HepG2 (cell line): ENCODE measurements around the gene COLQ. TPM values are rescaled to one million over a fixed set of nuclear protein-coding genes. Genes with fewer than 3 reads are reported as not detected.

Experiments
- AGO1 ChIP-seq: fragments of 200-400 bp; formaldehyde crosslinking; IDR thresholded peaks from 2 replicates; pipeline ENCODE4 v1.6.1; 2017; ENCODE audit warnings: mild to moderate bottlenecking, low read depth, low read length, moderate library complexity; ENCODE audit not compliant: poor library complexity, severe bottlenecking
- BRD4 ChIP-seq: sonication (generic); formaldehyde crosslinking; IDR thresholded peaks from 2 replicates; pipeline ENCODE4 v1.4.0; 2020; ENCODE audit warnings: missing genetic modification reagents
- CEBPG ChIP-seq: IDR thresholded peaks from 2 replicates; pipeline ENCODE4 v1.6.1; 2016
- DR1 ChIP-seq: sonication (generic); formaldehyde crosslinking; IDR thresholded peaks from 2 replicates; pipeline ENCODE4 v1.8.0; 2021; ENCODE audit warnings: mild to moderate bottlenecking, missing genetic modification reagents, inconsistent platforms
- ELF4 ChIP-seq: sonication (generic); formaldehyde crosslinking; IDR thresholded peaks from 2 replicates; pipeline ENCODE4 v1.5.0; 2020; ENCODE audit warnings: missing genetic modification reagents, mild to moderate bottlenecking, moderate library complexity, borderline replicate concordance
- FOSL1 ChIP-seq: sonication (generic); formaldehyde crosslinking; IDR thresholded peaks from 2 replicates; pipeline ENCODE4 v1.9.0; 2021; ENCODE audit warnings: missing genetic modification reagents, borderline replicate concordance
- HMGA1 ChIP-seq: sonication (generic); formaldehyde crosslinking; conservative IDR thresholded peaks from 2 replicates; pipeline ENCODE4 v1.4.0; 2020; ENCODE audit warnings: missing genetic modification reagents
- HNRNPL ChIP-seq: fragments of 200-400 bp; formaldehyde crosslinking; IDR thresholded peaks from 2 replicates; pipeline ENCODE4 v1.6.1; 2017; ENCODE audit warnings: mild to moderate bottlenecking, low read depth, low read length
- KAT8 ChIP-seq: IDR thresholded peaks from 2 replicates; pipeline ENCODE4 v1.6.1; 2016; ENCODE audit warnings: missing genetic modification reagents, missing compliant biosample characterization
- SMARCE1 ChIP-seq: fragments of 450-650 bp; IDR thresholded peaks from 2 replicates; pipeline ENCODE4 v1.6.1; 2017; ENCODE audit warnings: borderline replicate concordance
- TOPORS ChIP-seq: sonication (generic); formaldehyde crosslinking; IDR thresholded peaks from 2 replicates; pipeline ENCODE4 v1.8.0; 2023; ENCODE audit warnings: mild to moderate bottlenecking, missing genetic modification reagents
- ZFYVE20 ChIP-seq: sonication (generic); formaldehyde crosslinking; IDR thresholded peaks from 2 replicates; pipeline ENCODE4 v1.8.0; 2023; ENCODE audit warnings: low read depth, mild to moderate bottlenecking, moderate library complexity, missing genetic modification reagents, borderline replicate concordance
- ZNF441 ChIP-seq: sonication (generic); formaldehyde crosslinking; IDR thresholded peaks from 2 replicates; pipeline ENCODE4 v1.7.0; 2021; ENCODE audit warnings: missing genetic modification reagents, borderline replicate concordance
- ZNF879 ChIP-seq: sonication (generic); formaldehyde crosslinking; IDR thresholded peaks from 2 replicates; pipeline ENCODE4 v1.8.1; 2023; ENCODE audit warnings: missing genetic modification reagents
- polyA plus RNA-seq, 8 experiments: library from polyadenylated mRNA; depleted of rRNA in 3 of 8; stranded (reverse) in 7 of 8; unstranded in 1 of 8; fragments of >200 nt; fragmentation: Illumina TruSeq in 4 of 8; extraction: Trizol in 4 of 8; gene quantifications; 2 replicates each; pipeline versions ENCODE4 v1.2.1 to v1.2.3, GENCODE V29; 2011 to 2016; ENCODE audit warnings: low read depth in 4 of 8, missing spikeins in 1 of 8, mixed read lengths in 1 of 8; ENCODE audit not compliant: insufficient read depth in 1 of 8
- total RNA-seq, 5 experiments: library from RNA; depleted of rRNA; stranded (reverse); fragments of >200 nt; fragmentation: Illumina TruSeq; extraction: Trizol; gene quantifications; 2 replicates each; pipeline ENCODE4 v1.2.3, GENCODE V29; 2016; ENCODE audit warnings: low read depth in 1 of 5
- TF ChIP-seq, protein P1 (sequence below): sonication (generic); formaldehyde crosslinking; IDR thresholded peaks from 2 replicates; pipeline ENCODE4 v1.5.0; 2020; ENCODE audit warnings: missing genetic modification reagents
- TF ChIP-seq, protein P2 (sequence below): IDR thresholded peaks from 2 replicates; pipeline ENCODE4 v1.6.1; 2016; ENCODE audit warnings: mild to moderate bottlenecking, missing biosample characterization, missing genetic modification reagents
- TF ChIP-seq, protein P3 (sequence below): sonication (generic); formaldehyde crosslinking; IDR thresholded peaks from 2 replicates; pipeline ENCODE4 v1.8.1; 2023; ENCODE audit warnings: mild to moderate bottlenecking, missing genetic modification reagents
- TF ChIP-seq, protein P4 (sequence below): sonication (generic); formaldehyde crosslinking; IDR thresholded peaks from 2 replicates; pipeline ENCODE4 v1.4.0; 2020; ENCODE audit warnings: mild to moderate bottlenecking, missing genetic modification reagents
- TF ChIP-seq, protein P5 (sequence below): sonication (generic); formaldehyde crosslinking; IDR thresholded peaks from 2 replicates; pipeline ENCODE4 v1.5.0; 2020; ENCODE audit warnings: missing genetic modification reagents

The COLQ gene
- total and polyA plus RNA-seq, 2 of the 13 experiments (the other 11 are each of a cell fraction or from before 2014, with no cell fraction given): 0.31 to 0.46 TPM

DNA sequence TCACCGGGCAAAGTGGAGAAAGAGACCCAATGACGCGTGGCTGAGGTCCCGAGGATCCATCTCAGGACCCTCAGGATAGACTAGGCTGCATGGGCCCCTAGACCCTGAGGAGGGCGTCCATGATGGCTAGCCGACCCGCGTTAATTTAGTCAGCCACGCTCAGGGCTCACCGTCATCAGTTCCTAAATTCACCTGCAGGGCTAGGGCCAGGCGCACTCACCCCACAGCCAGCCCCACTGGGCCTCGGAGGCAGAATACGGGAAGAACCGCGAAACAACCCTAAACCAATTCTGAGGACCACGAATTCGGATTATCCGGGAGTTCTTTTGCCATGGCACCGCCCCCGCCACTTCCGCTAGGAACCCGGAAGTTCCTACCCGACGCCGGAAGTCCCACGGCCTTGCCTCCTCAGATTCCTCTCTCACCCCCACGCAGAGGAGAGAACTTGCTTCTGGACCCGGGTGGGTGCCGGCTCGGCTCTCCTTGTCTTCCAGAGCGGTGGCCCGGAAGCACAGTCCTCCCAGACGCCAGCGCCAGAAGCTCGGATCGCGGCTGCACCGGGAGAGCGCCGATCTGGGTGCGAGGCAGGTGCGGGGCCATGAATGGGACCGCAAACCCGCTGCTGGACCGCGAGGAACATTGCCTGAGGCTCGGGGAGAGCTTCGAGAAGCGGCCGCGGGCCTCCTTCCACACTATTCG, 94.2 kb downstream of the COLQ start, which contains the start of the genes EAF1 and METTL6 (continued):
- TF ChIP-seq, protein P1, sequence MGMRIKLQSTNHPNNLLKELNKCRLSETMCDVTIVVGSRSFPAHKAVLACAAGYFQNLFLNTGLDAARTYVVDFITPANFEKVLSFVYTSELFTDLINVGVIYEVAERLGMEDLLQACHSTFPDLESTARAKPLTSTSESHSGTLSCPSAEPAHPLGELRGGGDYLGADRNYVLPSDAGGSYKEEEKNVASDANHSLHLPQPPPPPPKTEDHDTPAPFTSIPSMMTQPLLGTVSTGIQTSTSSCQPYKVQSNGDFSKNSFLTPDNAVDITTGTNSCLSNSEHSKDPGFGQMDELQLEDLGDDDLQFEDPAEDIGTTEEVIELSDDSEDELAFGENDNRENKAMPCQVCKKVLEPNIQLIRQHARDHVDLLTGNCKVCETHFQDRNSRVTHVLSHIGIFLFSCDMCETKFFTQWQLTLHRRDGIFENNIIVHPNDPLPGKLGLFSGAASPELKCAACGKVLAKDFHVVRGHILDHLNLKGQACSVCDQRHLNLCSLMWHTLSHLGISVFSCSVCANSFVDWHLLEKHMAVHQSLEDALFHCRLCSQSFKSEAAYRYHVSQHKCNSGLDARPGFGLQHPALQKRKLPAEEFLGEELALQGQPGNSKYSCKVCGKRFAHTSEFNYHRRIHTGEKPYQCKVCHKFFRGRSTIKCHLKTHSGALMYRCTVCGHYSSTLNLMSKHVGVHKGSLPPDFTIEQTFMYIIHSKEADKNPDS (CRISPR knock-in tag): no peak
- TF ChIP-seq, protein P2, sequence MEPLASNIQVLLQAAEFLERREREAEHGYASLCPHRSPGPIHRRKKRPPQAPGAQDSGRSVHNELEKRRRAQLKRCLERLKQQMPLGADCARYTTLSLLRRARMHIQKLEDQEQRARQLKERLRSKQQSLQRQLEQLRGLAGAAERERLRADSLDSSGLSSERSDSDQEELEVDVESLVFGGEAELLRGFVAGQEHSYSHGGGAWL (CRISPR knock-in tag): peak; percentile 66; the same call in 1 of the 2 replicates
- TF ChIP-seq BRD4 (0 out of 2 replicates have a peak, but pooled peaks have one; percentile 37), CEBPG (CRISPR knock-in tag) (no peak), SMARCE1 (no peak), DR1 (CRISPR knock-in tag) (no peak; the same call in 1 of the 2 replicates), ZNF441 (CRISPR knock-in tag) (no peak), TOPORS (CRISPR knock-in tag) (no peak), HNRNPL (0 out of 2 replicates have a peak, but pooled peaks have one; percentile 42), ELF4 (CRISPR knock-in tag) (peak; percentile 61; the same call in 1 of the 2 replicates), ZFYVE20 (CRISPR knock-in tag) (no peak), AGO1 (no peak), FOSL1 (CRISPR knock-in tag) (no peak), HMGA1 (CRISPR knock-in tag) (no peak), ZNF879 (CRISPR knock-in tag) (peak; percentile 39; the same call in 1 of the 2 replicates), KAT8 (peak; percentile 97)
- TF ChIP-seq, protein P3, sequence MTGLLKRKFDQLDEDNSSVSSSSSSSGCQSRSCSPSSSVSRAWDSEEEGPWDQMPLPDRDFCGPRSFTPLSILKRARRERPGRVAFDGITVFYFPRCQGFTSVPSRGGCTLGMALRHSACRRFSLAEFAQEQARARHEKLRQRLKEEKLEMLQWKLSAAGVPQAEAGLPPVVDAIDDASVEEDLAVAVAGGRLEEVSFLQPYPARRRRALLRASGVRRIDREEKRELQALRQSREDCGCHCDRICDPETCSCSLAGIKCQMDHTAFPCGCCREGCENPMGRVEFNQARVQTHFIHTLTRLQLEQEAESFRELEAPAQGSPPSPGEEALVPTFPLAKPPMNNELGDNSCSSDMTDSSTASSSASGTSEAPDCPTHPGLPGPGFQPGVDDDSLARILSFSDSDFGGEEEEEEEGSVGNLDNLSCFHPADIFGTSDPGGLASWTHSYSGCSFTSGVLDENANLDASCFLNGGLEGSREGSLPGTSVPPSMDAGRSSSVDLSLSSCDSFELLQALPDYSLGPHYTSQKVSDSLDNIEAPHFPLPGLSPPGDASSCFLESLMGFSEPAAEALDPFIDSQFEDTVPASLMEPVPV (CRISPR knock-in tag): peak; percentile 79; the same call in 1 of the 2 replicates
- TF ChIP-seq, protein P4, sequence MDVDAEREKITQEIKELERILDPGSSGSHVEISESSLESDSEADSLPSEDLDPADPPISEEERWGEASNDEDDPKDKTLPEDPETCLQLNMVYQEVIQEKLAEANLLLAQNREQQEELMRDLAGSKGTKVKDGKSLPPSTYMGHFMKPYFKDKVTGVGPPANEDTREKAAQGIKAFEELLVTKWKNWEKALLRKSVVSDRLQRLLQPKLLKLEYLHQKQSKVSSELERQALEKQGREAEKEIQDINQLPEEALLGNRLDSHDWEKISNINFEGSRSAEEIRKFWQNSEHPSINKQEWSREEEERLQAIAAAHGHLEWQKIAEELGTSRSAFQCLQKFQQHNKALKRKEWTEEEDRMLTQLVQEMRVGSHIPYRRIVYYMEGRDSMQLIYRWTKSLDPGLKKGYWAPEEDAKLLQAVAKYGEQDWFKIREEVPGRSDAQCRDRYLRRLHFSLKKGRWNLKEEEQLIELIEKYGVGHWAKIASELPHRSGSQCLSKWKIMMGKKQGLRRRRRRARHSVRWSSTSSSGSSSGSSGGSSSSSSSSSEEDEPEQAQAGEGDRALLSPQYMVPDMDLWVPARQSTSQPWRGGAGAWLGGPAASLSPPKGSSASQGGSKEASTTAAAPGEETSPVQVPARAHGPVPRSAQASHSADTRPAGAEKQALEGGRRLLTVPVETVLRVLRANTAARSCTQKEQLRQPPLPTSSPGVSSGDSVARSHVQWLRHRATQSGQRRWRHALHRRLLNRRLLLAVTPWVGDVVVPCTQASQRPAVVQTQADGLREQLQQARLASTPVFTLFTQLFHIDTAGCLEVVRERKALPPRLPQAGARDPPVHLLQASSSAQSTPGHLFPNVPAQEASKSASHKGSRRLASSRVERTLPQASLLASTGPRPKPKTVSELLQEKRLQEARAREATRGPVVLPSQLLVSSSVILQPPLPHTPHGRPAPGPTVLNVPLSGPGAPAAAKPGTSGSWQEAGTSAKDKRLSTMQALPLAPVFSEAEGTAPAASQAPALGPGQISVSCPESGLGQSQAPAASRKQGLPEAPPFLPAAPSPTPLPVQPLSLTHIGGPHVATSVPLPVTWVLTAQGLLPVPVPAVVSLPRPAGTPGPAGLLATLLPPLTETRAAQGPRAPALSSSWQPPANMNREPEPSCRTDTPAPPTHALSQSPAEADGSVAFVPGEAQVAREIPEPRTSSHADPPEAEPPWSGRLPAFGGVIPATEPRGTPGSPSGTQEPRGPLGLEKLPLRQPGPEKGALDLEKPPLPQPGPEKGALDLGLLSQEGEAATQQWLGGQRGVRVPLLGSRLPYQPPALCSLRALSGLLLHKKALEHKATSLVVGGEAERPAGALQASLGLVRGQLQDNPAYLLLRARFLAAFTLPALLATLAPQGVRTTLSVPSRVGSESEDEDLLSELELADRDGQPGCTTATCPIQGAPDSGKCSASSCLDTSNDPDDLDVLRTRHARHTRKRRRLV (CRISPR knock-in tag): no peak
- TF ChIP-seq, protein P5, sequence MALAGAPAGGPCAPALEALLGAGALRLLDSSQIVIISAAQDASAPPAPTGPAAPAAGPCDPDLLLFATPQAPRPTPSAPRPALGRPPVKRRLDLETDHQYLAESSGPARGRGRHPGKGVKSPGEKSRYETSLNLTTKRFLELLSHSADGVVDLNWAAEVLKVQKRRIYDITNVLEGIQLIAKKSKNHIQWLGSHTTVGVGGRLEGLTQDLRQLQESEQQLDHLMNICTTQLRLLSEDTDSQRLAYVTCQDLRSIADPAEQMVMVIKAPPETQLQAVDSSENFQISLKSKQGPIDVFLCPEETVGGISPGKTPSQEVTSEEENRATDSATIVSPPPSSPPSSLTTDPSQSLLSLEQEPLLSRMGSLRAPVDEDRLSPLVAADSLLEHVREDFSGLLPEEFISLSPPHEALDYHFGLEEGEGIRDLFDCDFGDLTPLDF (CRISPR knock-in tag): no peak
